ENCODE results near the gene PSMA2. TPM values are rescaled to one million over a fixed set of nuclear protein-coding genes. Genes with fewer than 3 reads are reported as not detected.

Gene PSMA2
- polyA plus RNA-seq, 1 experiment, result 50.8 TPM

DNA sequence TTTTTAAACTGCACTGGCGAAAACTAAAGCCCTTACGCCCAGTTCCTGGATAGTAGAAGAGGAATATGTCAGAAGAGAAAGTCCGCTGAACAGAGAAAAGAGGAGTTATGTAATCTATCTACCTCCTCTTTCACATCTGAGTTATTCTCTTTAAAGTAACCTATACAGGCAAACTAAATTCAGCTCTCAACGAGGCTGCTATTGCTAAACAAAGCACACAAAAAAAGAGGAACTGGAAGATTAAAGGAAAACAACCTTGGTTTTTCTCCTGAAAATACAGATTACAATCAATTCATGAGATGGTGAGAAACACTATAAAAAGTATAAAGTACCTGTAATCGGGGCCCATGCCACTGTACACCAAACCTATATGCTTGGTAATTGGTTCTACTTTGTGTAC, 5.8 kb downstream of the PSMA2 start:
- DNase-seq (ENCODE audit: low read depth), result no peak
- Histone ChIP-seq H3K4me3 (ENCODE audit: low read depth, low read length) (no peak overlapping the region), H3K27me3 (ENCODE audit: control insufficient read depth, insufficient read depth, low read length) (no peaks in the 10 kb centered on the region), H3K36me3 (ENCODE audit: control insufficient read depth, insufficient read depth, low read length) (no peaks in the 10 kb centered on the region; the same call in 1 of the 2 replicates)
- CTCF ChIA-PET, result interaction anchor here (1.0 kb wide), 1 partner anchor 335 kb away, joined by 3 read pairs; no protein-coding TSS in a partner anchor
- no peak for TF ChIP-seq CTCF (IDR thresholded peaks at IDR 0.05; ENCODE audit: insufficient read depth, low read depth, low read length)
- POLR2A ChIA-PET, result no interaction called here

DNA sequence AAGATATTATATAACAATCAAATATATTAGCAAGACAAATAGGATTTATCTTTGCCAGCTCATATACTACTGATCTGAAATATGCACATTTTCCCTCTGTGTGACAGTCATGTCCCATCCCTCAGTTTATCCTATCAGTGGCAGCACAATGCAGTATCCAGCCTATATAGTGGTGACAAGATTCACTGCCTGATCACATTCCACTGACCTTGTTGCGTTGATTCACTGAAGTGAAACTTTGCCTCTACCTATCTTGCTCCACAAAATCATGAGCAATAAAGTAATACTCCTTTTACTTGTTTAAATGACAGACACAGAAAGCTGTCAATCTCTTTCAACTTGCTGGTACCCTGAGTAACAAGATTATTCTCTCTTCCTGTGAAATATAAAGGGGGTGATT, 6.3 kb downstream of the PSMA2 start:
- no peak for TF ChIP-seq CTCF (IDR thresholded peaks at IDR 0.05; ENCODE audit: insufficient read depth, low read depth, low read length)
- Histone ChIP-seq H3K27me3 (ENCODE audit: control insufficient read depth, insufficient read depth, low read length) (no peaks in the 10 kb centered on the region), H3K4me3 (ENCODE audit: low read depth, low read length) (no peak overlapping the region), H3K36me3 (ENCODE audit: control insufficient read depth, insufficient read depth, low read length) (no peaks in the 10 kb centered on the region; the same call in 1 of the 2 replicates)
- no peak for DNase-seq (ENCODE audit: low read depth)
- CTCF ChIA-PET, result no interaction called here
- POLR2A ChIA-PET, result no interaction called here

DNA sequence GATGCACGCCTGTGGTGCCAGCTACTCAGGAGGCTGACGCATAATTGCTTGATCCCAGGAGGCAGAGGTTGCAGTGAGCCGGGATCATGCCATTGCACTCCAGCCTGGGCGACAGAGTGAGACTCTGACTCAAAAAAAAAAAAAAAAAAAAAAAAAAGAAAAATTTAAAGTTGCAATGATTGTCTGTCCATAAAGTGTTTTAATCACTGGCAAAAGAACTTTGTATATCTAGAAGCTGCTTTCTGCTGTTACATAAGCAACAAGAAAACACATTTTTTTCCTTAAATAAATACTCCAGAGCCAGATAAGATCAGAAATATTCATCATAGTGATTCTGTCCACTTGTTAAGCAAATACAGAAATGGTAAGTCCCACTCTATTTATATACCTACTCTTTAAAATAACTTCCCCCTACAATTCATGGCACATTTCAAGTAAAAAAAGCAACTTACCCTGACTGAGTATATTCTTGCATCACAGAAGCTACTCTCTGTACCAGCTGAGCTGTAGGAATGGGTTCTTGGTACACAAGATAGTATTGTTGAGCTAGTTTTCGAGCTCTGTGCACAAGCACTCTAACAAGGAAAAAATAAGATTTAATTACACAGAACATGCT, 7.6 kb downstream of the PSMA2 start:
- TF ChIP-seq CTCF (IDR thresholded peaks at IDR 0.05; ENCODE audit: insufficient read depth, low read depth, low read length), result no peak
- H3K4me3 ChIP-seq (ENCODE audit: low read depth, low read length), result no peak overlapping the region
- H3K27me3 ChIP-seq (ENCODE audit: control insufficient read depth, insufficient read depth, low read length), result no peaks in the 10 kb centered on the region
- POLR2A ChIA-PET, result no interaction called here
- H3K36me3 ChIP-seq (ENCODE audit: control insufficient read depth, insufficient read depth, low read length), result no peaks in the 10 kb centered on the region; the same call in none of the 2 replicates
- no peak for DNase-seq (ENCODE audit: low read depth)
- CTCF ChIA-PET, result interaction anchor here (0.6 to 1.0 kb wide), 2 partner anchors 274 to 337 kb away, joined by 3 read pairs; no protein-coding TSS in a partner anchor

- POLR2A ChIA-PET, result no interaction called here
- H3K36me3 ChIP-seq (ENCODE audit: control insufficient read depth, insufficient read depth, low read length), result no peaks in the 10 kb centered on the region; the same call in none of the 2 replicates
- CTCF ChIA-PET, result interaction anchor here (1.1 to 1.2 kb wide), 2 partner anchors 13 to 327 kb away, joined by 3 read pairs; no protein-coding TSS in a partner anchor
These were observed 9.8 kb downstream of the PSMA2 start for GRCh38 chr7:42922017-42922753.

More at GRCh38 chr7:42922017-42922753, 9.8 kb downstream of the PSMA2 start:
- no peak for DNase-seq (ENCODE audit: low read depth)
- no peak for TF ChIP-seq CTCF (IDR thresholded peaks at IDR 0.05; ENCODE audit: insufficient read depth, low read depth, low read length)
- no peak overlapping the region for H3K4me3 ChIP-seq (ENCODE audit: low read depth, low read length)
- H3K27me3 ChIP-seq (ENCODE audit: control insufficient read depth, insufficient read depth, low read length), result no peaks in the 10 kb centered on the region

Measured in BJ (cell line).